GM23338 (cell line): ENCODE data around the gene TCF7L1.

Experiments
- CTCF ChIP-seq, 2 experiments: fragments of 200-600 bp in 1 of 2; sonication (generic) in 1 of 2; conservative IDR thresholded peaks; 2 replicates each; pipeline versions ENCODE4 v1.5.1 to v1.6.1; 2016 to 2017; ENCODE audit warnings: antibody characterized with exemption in 2 of 2, low read depth in 2 of 2, mild to moderate bottlenecking in 2 of 2, moderate library complexity in 1 of 2
- EZH2 ChIP-seq: fragments of 200-600 bp; sonication (generic); IDR thresholded peaks from one replicate; pipeline ENCODE4 v1.8.0; 2017; ENCODE audit warnings: antibody characterized with exemption, mild to moderate bottlenecking, low read depth; ENCODE audit not compliant: unreplicated experiment

- TF ChIP-seq CTCF (conservative IDR thresholded peaks at IDR 0.05; ENCODE audit: low read depth in 2 of 2) (peak; percentile 53 to 60), EZH2 (no peak)
These were observed 81.9 kb downstream of the TCF7L1 start for GRCh38 chr2:85215081-85215447.
